Putamen (tissue), 1 donor: ENCODE data around the gene TOM1L2.
"Not testable (repeated sequence)": the region's sequence is repeated elsewhere in the genome, so short reads cannot be mapped to it uniquely, and the experiment has no call there.

Source experiments
- DNase-seq: peaks from one replicate; pipeline ENCODE4 v3.0.0-alpha.2; 2016; ENCODE audit warnings: low spot score

TOM1L2 gene

DNA sequence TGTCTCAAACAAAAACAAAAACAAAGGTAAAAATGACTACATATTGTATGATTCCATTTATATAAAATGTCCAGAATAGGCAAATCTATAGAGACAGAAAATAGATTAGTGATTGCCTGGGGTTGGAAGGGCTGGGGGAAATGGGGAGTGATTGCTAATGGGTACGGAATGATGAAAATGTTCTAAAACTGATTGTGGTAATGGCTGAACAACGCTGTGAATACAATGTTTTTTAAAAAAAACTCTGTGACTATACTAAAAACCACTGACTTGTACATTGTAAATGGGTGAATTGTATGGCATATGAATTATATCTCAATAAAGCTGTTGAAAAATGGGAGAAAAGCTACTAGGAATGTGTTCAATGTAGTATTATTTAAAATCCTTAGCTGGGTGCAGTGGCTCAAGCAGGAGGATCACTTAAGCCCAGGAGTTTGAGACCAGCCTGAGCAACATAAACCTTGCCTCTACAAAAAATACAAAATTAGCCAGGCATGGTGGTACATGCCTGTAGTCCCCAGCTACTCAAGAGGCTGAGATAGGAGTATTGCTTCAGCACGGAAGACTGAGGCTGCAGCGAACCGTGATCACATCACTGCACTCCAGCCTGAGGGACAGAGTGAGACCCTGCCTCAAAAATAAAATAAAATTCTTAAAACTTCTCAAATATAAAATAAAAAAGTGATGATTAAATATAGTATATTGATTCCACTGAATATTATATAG is 47.9 kb downstream of the TOM1L2 start:
- DNase-seq: no peak

DNA sequence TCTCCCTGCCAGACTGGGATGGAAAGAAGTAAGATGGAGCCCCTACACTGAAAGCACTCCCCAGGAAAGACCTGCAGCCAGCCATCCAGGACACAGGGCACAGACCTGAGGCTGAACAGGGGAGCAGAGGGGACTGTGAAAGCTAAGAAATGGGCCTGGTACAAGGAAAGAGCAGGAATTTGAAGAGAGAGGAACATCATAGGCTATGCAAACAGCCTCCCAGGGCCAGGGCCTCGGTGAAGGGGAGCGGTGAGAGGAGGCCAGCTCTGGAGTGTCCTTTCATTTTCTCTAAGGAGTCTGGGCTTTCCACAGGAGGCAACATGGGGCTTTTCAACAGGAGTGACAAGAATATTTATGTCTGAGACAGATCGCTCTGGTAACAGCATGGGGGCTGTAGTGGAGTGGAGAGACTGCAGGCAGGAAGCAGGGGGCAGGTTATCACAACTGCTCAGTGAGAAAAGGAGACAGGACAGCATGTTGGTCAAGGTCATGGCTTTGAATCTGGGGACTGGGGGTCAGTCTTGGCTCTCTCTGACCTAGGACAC is 50.1 kb downstream of the TOM1L2 start:
- no peak for DNase-seq

DNA sequence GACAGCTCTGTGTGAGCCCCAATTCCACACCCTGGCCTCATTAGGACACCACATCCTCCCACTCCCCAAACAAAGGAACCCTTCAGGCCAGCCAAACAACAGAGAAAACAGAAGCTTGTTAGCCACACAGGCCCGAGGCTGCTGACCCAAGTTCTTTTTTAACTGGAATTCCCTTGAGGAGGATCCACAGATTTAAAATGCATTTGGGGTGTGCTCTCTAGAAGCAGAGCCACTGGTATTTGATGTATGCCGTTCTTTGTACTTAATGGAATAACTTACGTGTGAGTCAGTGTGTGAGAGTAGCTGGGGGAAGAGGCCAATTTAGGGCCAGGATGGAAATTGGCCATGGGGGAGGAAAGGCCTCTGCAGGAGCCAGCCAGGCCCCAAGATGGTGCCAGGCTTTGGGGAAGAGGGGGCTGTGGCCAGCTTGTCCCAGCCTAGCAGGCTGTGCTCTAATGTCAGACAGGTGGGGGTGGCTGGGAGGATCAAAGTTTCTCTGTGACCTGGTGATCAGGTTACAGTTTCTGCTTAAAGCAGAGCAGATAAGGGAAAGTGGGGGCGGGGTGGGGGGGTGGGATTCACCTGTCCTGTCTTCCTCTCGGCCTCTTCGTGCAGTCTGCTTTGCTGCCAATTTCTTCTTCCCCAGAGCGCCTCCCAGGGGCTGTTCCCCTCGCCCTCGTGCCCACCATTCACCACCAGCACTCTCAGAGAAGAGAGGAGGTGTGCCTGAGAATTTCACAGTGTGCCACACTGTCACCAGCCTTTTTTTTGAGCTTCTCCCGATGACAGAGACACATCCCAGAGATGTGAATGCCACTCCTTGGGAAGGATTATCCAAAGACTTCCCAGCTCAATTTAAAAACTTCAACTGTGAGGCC is 50.8 kb downstream of the TOM1L2 start:
- peak; percentile 88 for DNase-seq

DNA sequence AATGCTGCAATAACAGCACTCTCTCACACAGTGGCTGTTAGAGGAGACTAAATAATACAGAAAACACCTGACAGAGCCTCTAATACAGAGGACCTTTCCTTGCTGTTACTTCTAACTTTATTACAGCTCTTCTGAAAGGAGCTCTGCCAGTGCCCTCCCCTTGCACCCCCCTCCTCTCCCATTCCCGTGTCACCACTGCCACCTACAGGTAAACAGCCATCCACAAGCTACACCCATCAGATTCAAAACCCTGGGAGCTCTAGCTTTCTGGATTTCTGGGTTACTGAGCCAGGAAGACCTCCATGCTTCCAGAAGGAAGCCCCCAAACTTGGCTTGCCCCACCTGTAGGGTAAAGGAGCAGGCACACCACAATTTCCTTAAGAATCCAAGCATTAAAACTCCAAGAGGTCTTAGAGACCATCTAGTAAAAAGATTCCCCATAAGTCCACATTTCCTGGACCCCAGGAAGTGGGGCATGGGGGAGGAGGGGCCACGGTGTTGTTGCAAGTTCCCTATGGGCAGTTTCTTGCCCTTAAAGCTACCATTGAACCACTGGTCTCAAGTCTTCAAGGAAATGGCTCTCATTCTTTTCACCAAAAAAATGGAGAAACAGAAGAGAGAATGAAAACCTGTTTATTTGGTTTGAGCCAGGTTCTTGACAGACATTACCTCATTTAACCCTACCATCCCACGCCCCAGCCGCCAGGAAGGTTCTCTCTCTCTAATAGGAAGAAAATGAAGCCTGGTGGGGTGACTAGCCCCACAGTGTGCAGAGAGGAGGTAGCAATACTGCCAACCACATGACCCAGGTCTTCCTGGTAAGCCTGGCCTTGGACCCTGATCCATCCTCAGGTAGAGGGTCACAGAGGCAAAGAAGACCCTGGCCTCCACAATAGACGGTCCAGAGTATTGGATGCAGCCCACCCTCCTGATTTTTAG is 52.8 kb downstream of the TOM1L2 start:
- peak; percentile 79 for DNase-seq

DNA sequence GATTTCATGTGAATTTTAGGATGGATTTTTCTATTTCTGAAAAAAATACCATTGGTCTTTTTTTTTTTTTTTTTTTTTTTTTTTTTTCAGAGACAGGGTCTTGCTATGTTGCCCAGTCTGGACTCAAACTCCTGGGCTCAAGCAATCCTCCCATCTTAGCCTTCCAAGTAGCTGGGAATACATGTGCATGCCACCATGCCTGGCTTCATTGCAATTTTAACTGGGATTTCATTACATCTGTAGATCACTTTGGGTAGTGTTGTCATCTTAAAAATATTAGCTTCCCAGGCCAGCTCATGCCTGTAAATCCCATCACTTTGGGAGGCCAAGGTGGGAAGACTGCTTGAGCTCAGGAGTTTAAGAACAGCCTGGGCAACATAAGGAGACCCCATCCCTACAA is 54.8 kb downstream of the TOM1L2 start:
- DNase-seq: no peak

DNA sequence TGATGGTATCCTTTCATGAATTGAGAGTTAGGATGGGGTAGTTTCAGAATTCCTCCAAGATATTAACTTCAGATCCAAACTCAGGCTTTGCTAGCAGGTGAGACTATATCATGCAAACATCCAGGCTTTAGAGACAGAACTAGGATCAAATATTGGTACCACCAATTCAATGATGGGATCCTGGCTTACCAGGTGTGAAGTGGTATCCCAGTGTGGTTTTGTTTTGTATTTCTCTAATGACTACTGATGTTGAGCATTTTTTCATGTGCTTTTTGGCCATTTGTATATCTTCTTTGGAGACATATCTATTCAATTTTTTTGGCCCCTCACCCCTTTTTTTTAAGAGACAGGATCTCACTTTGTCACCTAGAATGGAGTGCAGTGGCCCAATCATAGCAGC is 57.0 kb downstream of the TOM1L2 start:
- DNase-seq: no peak

DNA sequence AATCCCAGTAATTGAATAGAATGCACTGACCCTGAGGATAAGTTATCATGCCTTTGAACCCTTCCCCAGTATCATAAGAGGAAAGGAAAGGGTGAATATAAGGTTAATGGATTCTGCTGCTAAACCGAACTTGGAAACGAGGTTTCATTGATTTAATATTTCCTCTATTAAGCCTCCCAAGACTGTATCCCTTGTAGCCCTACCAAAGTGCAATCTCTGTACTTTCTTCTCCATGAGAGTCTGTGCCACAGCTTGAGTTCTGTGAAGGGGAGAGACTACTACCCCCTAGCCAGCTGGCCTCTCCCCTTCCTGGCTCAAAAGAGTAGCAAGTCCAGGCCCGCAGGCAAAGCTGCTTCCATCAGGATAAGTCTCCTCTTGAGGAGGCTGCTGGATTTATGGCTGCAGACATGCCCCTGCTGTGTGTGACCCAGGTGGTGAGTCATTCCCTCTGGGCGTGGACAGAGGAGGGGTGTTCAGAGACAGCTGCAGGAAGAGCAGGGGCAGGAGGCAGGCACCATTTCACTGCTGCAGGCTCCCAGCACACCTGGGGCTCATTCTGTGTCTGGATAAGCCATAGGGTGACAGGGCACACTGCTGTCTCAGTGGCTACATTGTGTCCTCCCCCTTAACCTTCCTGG is 58.4 kb downstream of the TOM1L2 start:
- no peak for DNase-seq

DNA sequence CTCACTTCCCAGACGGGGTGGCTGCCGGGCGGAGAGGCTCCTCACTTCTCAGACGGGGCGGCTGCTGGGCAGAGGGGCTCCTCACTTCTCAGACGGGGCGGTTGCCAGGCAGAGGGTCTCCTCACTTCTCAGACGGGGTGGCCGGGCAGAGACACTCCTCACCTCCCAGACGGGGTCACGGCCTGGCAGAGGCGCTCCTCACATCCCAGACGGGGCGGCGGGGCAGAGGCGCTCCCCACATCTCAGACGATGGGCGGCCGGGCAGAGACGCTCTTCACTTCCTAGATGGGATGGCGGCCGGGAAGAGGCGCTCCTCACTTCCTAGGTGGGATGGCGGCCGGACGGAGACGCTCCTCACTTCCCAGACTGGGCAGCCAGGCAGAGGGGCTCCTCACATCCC is 59.9 kb downstream of the TOM1L2 start:
- not testable (repeated sequence) for DNase-seq

DNA sequence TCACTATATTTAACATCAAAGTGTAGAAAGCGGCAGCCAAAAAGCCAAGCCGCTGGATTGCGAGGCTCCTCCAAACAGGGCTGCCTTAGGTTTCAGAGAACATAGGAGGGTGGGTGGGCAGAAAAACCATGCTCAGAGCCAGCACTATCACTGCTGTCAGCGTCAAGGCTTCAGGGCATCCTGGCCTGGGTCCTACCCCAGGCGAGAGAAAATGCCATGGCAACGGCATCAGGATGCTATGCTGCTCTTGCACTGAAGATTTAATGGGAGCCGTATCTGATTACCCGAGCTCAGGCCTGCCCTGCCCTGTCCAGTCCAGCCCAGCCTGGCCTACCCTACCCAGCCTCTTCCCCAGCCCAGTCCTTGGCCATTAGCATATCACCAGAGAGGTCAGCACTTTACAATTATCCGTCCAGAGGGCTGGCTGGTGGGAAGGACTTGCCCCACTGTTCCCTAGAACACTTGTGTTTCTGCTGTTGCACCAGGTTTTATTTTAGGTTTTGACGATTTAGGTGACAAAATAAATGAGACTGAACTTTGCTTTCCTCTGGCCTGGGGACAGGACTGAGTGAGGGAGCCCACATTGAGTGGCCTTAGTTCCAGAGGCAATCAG is 61.1 kb downstream of the TOM1L2 start:
- DNase-seq: no peak

DNA sequence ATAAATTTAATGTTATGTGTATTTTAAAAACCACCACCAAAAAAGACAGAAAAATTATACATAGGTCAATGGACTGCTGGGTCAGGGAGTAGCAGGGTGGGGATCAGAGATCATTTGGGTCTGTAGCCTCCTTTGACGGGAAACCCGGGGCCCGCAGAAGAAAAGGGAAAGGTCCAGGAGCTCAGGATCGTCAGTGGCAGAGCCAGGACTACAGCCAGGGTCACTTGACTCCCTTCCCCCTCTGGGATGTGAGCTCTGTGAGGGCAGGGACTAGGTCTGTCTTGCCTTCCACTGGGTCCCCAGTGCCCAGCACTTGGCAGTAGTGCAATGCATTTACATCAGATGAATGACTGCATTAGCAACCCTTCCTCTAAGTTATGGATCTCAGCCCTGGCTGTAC is 62.1 kb downstream of the TOM1L2 start:
- no peak for DNase-seq

DNA sequence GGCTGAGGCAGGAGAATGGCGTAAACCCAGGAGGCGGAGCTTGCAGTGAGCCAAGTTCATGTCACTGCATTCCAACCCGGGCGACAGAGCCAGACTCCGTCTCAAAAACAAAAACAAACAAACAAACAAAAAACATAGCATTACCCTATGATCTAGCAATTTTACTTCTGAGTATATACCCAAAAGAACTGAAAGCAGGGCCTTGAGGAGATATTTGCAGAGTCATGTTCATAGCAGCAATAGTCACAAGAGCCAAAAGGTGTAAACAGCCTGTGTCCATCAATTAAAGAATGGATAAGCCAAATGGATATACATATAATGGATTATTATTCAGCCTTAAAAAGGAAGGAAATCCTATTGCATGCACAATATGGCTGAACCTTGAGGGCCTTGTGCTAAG is 63.1 kb downstream of the TOM1L2 start:
- no peak for DNase-seq

DNA sequence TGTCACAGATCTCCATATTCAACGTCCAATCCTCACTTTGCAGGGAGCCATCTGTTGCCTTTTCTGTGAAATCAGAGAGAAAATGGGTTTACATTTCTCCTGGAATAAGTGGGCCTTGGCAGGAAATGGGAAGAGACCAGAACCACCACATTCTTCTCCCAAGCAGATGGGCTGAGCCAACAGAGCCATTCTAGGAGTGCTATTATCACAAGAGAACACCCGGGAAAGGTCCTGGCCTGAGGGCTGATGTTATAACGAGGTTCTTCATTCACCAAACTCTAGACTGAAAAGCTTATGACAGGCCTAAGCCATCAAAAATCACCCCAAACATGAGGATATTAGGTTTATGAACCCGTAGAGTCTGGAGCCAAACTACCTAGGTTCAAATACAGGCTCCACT is 64.7 kb downstream of the TOM1L2 start:
- no peak for DNase-seq

DNA sequence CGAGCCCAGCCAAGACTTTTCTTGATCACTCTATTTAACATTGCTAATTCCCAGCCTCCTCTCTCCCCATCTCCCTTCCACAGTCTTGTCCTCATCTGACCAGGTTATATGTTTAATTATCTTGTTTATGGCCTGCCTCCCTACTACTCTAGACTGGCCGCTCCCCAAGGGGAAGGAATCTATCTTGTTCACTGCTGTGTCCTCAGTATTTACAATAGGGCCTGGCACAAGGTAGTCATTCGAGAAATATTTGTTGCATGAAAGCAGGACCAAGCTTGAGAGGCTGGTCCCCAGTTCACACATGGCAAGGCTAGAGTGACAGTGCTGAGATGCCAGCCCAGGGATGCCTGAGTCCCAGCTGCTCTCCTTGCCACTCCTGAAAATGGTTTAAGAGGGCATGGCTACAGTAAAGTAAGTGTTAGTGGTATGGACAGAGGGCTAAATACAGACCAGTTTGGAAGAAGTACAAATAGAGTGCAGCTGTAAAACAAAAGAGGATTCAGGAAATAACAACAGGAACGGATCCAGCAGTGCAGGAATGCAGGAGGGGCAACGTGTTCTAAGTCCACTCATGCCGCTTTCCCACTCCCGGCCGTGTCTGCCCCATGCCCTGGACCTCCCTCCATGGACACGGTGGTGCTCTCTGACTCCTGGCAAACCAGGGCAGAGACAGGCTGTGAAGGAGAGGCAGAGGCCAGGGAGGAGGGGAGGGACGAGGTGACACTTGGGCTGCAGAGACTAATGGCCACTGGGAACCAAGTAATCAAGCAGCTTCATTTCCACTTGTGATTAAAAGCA is 65.6 kb downstream of the TOM1L2 start:
- DNase-seq: no peak

DNA sequence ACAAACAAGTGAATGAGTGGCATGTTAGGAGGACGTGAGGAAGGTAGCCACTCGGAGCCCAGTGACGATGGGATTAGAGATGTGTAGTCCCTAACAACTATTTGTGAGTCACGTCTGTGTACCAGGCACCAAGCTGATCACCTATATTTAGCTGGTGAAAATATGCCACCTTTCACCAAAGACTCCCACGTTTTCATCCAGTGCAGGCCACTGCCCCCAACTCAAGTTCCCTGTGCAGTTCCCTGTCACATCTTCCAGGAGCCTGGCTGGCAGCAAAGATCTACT is 67.2 kb downstream of the TOM1L2 start:
- no peak for DNase-seq

DNA sequence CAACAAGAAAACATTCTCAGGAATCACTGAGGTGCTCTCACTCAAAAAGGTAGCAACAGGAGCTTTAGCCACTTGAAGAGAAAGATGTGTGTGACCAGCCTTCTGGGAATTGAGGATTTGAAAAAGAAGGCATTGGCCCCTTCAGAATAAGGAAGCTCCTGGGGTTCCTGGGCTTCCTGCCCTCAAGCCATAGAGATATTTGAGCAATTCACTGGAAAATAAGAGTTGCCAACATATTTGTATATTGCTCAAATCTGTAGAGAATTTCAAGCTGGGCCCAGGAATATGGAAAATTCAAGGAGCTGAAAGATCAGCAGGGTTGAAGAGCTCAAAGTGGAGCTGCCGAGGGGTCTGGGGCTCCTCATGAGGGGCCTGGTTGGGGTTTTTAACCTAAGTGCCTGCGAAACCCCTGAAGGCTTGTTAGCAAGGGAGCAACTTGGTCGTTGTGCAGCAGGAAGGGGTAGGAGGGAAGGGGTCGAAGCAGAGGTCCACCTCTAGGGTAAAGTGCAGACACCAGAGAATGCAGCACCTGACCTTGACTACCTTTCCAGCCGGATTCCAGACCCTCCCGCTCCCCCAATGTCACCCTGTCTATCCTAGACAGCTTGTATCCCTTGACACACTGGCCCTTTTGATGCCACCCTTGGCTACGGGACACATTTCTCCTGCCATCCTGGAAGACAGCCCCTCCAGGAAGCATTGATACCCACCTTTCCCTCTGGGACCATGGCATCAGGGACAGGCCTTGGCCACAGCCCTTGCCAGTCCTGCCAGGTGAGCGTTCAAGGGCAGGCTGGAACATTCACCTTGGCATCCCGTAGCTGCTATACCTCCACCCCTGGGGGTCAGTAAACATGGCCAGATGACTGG is 67.8 kb downstream of the TOM1L2 start:
- no peak for DNase-seq

DNA sequence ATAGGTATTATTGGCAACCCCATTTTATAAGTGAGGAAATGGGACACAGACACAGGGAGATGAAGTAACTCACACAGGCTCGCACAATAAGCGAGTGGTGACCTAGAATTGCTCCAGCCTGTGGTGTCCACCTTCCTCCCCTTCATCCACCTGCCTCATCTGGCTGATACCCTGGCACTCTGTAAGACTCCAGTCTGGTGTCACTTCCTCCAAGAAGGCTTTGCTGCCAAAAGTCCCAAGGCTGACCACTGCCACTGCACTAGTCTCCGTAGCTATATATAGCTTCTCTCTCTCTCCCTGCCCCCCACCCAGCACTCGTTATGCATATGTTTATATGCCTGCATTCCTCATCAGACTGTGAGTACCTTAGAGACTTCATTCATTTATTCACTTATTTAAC is 69.3 kb downstream of the TOM1L2 start:
- DNase-seq: no peak

DNA sequence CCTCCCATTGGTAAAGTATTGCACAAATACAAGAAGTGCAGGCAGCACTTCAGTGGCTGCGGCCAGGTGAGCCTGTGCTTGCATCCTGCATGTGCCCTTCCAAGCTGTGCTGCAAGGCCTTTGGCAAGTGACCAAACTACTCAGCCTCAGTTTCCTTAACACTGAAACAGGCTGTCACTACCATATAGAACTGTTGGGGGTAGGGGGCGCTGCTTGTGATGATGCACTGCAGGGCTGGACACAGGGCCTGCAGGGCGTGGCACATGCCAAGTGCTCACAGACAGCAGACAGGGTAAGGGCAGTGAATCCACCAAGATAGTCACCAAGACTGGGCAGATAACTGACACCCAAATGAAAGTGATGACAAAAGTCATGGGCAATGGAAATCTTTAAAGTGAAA is 69.8 kb downstream of the TOM1L2 start:
- no peak for DNase-seq

DNA sequence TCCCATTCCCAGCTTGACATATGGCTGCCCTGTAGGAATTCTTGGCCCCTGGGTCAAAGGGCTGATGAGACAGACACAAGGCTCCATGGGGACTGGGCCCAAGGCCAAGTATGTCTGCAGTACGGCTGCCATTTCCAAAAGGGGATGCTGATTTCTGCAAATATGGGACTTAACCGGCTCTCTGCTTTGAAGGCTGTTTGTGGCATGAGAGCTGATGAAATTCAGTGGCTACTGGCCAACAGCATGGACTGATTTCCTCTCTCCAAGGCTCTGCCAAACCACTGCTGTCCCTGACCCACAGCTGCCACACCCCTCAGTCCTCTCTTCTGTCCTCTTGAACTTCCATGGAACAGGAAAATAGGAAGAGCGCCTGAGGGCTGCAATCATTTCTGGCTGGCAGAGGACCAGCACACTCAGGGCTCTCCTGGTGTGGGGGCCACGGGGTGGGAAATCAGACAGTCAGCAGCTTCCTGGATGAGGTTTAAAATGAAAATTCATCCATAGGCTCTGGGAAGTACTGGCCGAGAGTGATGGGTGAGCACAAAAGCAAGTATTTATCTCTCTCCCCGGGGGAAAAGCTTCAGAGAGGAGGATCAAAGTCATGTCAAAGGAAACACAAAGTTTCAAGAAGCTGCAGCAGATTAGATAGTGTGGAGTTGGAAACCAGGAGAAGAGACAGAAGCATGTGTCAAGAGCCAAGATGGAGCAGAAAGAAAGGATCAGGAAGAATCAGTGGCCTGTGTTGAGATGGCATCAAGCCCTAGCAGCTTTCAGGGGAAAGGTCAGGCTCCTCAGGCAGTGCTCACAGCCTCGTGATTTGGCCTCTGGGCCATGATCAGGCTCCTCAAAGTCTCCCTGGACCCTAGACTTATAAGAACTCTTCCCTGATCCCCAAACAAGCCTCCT is 71.3 kb downstream of the TOM1L2 start:
- DNase-seq: peak; percentile 76
